Smooth muscle cell (in vitro differentiated cells): Measurements from ENCODE around the gene KAT6B. TPM values are rescaled to one million over a fixed set of nuclear protein-coding genes. Genes with fewer than 3 reads are reported as not detected.
"Not testable (repeated sequence)": the region's sequence is repeated elsewhere in the genome, so short reads cannot be mapped to it uniquely, and the experiment has no call there.

Source experiments
- DNase-seq: peaks from one replicate; lab custom pipeline; 2025; ENCODE audit not compliant: unreplicated experiment; lab: John Stamatoyannopoulos, UW
- H2AFZ ChIP-seq: fragments of 200-600 bp; sonication (generic); 2 replicates; pipeline ENCODE4 v1.6.0; 2016; ENCODE audit warnings: antibody characterized with exemption, low read depth, mild to moderate bottlenecking
- H3F3A ChIP-seq: fragments of 200-600 bp; sonication (generic); 2 replicates; pipeline ENCODE4 v1.6.0; 2017; ENCODE audit warnings: antibody characterized with exemption, low read depth
- H3K27ac ChIP-seq: fragments of 200-600 bp; sonication (generic); 2 replicates; pipeline ENCODE4 v1.5.1; 2016; ENCODE audit warnings: low read depth, mild to moderate bottlenecking
- H3K27me3 ChIP-seq: fragments of 200-600 bp; sonication (generic); 2 replicates; pipeline ENCODE4 v1.6.1; 2016; ENCODE audit warnings: low read depth, mild to moderate bottlenecking
- H3K36me3 ChIP-seq: fragments of 200-600 bp; sonication (generic); 2 replicates; pipeline ENCODE4 v1.5.1; 2016; ENCODE audit warnings: low read depth
- H3K4me1 ChIP-seq: fragments of 200-600 bp; sonication (generic); 2 replicates; pipeline ENCODE4 v1.5.1; 2016; ENCODE audit warnings: low read depth
- H3K4me2 ChIP-seq: fragments of 200-600 bp; sonication (generic); 2 replicates; pipeline ENCODE4 v1.6.0; 2016; ENCODE audit warnings: mild to moderate bottlenecking
- H3K4me3 ChIP-seq: fragments of 200-600 bp; sonication (generic); 2 replicates; pipeline ENCODE4 v1.5.1; 2016; ENCODE audit warnings: mild to moderate bottlenecking
- H3K79me2 ChIP-seq: fragments of 200-600 bp; sonication (generic); 2 replicates; pipeline ENCODE4 v1.6.0; 2016; ENCODE audit warnings: low read depth, mild to moderate bottlenecking
- H3K9ac ChIP-seq: fragments of 200-600 bp; sonication (generic); 2 replicates; pipeline ENCODE4 v1.6.0; 2016; ENCODE audit warnings: low read depth
- H3K9me3 ChIP-seq: fragments of 200-600 bp; sonication (generic); replicated peaks from 2 replicates; pipeline ENCODE4 v1.5.1; 2016; ENCODE audit warnings: low read depth
- H4K20me1 ChIP-seq: fragments of 200-600 bp; sonication (generic); 2 replicates; pipeline ENCODE4 v1.6.0; 2016; ENCODE audit warnings: low read depth
- WGBS: methylation state at CpG from one replicate; pipeline ENCODE4 v1.1.7; 2016; ENCODE audit warnings: low lambda C conversion rate; 5-methylcytosine and 5-hydroxymethylcytosine counted together
- polyA plus RNA-seq: library from polyadenylated mRNA; unstranded; fragments of >200 nt; fragmentation: Nextera tagmentation; extraction: Ambion mirVana; gene quantifications from 2 replicates; pipeline ENCODE4 v1.2.1, GENCODE V29; 2016
- total RNA-seq: library from RNA; depleted of rRNA; stranded (reverse); fragments of >200 nt; gene quantifications from 2 replicates; pipeline ENCODE4 v1.2.3, GENCODE V29; 2014
- TF ChIP-seq, protein P1 (sequence below): fragments of 200-600 bp; sonication (generic); IDR thresholded peaks from 2 replicates; pipeline ENCODE4 v1.5.1; 2017; ENCODE audit warnings: borderline replicate concordance, mild to moderate bottlenecking, antibody characterized with exemption; ENCODE audit not compliant: insufficient read depth, poor library complexity, severe bottlenecking

Gene KAT6B
- total and polyA plus RNA-seq, 2 experiments from 2014 or later: 9.0 to 19.8 TPM

DNA sequence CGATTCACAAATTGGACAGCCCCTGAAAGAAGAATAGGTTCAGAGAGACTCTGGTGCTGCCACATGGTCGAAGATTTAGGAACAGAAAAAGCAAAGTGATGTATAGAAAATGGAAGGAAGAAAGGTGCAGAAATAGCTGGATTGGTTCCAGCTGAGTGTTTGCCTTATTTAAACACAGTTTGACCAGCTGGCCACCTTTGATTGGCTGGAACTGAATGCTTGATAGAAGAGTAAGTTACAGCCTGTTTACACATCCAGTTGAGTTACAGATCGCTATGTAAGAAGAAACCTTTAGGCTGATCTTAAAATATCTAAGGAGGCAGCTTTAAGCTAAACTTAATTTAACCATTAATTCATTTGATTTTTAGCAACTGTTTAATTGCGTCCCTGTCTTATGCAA is 40.3 kb upstream of the KAT6B start:
- no peak overlapping the region for H3K27ac ChIP-seq
- H3K4me1 ChIP-seq: no peaks in the 10 kb centered on the region
- H3K36me3 ChIP-seq: no peaks in the 10 kb centered on the region
- H4K20me1 ChIP-seq: no peaks in the 10 kb centered on the region
- no peaks in the 10 kb centered on the region for H3K79me2 ChIP-seq
- TF ChIP-seq, protein P1, sequence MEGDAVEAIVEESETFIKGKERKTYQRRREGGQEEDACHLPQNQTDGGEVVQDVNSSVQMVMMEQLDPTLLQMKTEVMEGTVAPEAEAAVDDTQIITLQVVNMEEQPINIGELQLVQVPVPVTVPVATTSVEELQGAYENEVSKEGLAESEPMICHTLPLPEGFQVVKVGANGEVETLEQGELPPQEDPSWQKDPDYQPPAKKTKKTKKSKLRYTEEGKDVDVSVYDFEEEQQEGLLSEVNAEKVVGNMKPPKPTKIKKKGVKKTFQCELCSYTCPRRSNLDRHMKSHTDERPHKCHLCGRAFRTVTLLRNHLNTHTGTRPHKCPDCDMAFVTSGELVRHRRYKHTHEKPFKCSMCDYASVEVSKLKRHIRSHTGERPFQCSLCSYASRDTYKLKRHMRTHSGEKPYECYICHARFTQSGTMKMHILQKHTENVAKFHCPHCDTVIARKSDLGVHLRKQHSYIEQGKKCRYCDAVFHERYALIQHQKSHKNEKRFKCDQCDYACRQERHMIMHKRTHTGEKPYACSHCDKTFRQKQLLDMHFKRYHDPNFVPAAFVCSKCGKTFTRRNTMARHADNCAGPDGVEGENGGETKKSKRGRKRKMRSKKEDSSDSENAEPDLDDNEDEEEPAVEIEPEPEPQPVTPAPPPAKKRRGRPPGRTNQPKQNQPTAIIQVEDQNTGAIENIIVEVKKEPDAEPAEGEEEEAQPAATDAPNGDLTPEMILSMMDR: no peak
- no peaks in the 10 kb centered on the region for H3K27me3 ChIP-seq
- no peaks in the 10 kb centered on the region for H3F3A ChIP-seq
- H3K9ac ChIP-seq: no peak overlapping the region
- no peaks in the 10 kb centered on the region for H3K9me3 ChIP-seq
- 86% methylated on average over 4 of the region's 4 CpGs for WGBS
- DNase-seq: no peak
- no peak overlapping the region for H2AFZ ChIP-seq
- no peak overlapping the region for H3K4me2 ChIP-seq
- H3K4me3 ChIP-seq: no peak overlapping the region

DNA sequence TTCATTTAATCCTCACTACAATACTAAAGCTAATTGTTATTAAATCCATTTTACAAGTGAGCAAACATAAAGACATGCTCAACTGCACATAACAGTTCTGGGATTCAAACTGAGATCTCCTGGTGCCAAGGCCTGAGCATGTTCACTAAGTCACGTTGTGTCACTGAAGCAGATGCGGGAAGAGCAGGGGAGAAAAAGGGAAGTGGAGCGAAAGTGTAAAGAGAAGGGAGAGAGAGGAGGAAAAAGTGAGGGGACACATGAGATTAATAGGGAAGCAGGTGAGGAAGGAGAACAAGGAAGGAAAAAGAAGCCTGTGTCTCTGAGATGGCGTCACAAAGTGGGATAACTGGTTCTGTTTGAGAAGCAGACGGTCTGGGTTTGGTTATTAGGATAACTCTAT is 38.9 kb upstream of the KAT6B start:
- Histone ChIP-seq H3F3A (no peaks in the 10 kb centered on the region), H3K9ac (no peak overlapping the region), H3K27ac (no peak overlapping the region), H2AFZ (no peak overlapping the region), H3K4me3 (no peak overlapping the region), H3K4me1 (no peaks in the 10 kb centered on the region), H3K9me3 (no peaks in the 10 kb centered on the region), H3K79me2 (no peaks in the 10 kb centered on the region), H3K36me3 (no peaks in the 10 kb centered on the region), H4K20me1 (no peaks in the 10 kb centered on the region), H3K27me3 (no peaks in the 10 kb centered on the region), H3K4me2 (no peak overlapping the region)
- TF ChIP-seq, protein P1: no peak
- 94% methylated on average over 5 of the region's 5 CpGs for WGBS
- no peak for DNase-seq

DNA sequence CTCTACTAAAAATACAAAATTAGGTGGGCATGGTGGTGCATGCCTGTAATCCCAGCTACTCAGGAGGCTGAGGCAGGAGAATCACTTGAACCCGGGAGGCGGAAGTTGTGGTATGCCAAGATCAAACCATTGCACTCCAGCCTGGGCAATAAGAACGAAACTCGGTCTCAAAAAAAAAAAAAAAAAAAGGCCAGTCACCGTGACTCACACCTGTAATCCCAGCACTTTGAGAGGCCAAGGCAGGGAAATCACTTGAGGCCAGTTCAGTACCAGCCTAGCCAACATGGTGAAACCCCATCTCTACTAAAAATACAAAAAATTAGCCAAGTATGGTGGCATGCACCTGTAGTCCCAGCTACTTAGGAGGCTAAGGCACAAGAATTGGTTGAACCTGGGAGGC is 34.4 kb upstream of the KAT6B start:
- not testable (repeated sequence) for H3K9ac ChIP-seq, H3K9me3 ChIP-seq, H3K27me3 ChIP-seq, H3K36me3 ChIP-seq, H3K4me1 ChIP-seq, H3F3A ChIP-seq, DNase-seq, H3K79me2 ChIP-seq, H3K27ac ChIP-seq, H2AFZ ChIP-seq, H4K20me1 ChIP-seq, H3K4me3 ChIP-seq, H3K4me2 ChIP-seq
- WGBS: 91% methylated on average over 5 of the region's 5 CpGs

DNA sequence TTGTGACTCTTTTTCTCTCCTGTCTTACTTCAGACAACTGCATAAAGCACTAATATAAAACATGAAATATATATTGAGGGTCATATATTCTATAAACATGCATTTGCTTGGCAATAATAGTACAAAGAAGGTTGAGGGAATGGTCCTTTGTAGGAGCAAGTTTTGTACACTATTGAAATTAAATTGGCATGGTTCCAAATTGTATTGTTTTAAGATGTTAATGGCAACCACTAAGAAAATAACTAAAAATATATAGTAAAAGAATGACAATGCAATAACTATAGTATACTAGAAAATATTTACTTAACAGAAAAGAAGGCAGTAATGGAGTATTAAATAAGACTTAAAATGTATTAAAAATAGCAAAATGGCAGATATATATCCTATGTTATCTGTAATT is 33.7 kb upstream of the KAT6B start:
- Histone ChIP-seq H3K79me2 (no peaks in the 10 kb centered on the region), H3K4me2 (no peak overlapping the region), H3K36me3 (no peaks in the 10 kb centered on the region), H3K9me3 (no peaks in the 10 kb centered on the region), H3F3A (no peaks in the 10 kb centered on the region), H3K4me3 (no peak overlapping the region), H3K27me3 (no peaks in the 10 kb centered on the region), H2AFZ (no peak overlapping the region), H3K4me1 (no peaks in the 10 kb centered on the region), H4K20me1 (no peaks in the 10 kb centered on the region), H3K27ac (no peak overlapping the region), H3K9ac (no peak overlapping the region)
- DNase-seq: no peak
- TF ChIP-seq, protein P1: no peak

DNA sequence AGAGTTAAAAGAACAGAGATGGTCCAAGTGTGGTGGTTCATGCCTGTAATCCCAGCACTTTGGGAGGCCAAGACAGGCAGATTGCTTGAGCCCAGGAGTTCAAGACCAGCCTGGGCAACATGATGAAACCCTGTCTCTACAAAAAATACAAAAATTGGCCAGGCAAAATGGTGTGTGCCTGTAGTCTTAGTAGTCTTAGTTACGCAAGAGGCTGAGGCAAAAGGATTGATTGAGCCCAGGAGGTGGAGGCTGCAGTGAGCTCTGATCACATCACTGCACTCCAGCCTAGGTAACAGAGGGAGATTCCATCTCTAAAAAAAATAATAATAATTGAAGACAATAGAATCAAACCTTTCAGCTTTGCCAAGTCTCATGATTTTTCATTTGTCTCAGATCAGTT is 33.2 kb upstream of the KAT6B start:
- H3K4me3 ChIP-seq, H3K27ac ChIP-seq, DNase-seq, H2AFZ ChIP-seq, H3F3A ChIP-seq, H3K9me3 ChIP-seq, H3K27me3 ChIP-seq, H4K20me1 ChIP-seq, H3K4me1 ChIP-seq, H3K9ac ChIP-seq, H3K4me2 ChIP-seq, H3K36me3 ChIP-seq, H3K79me2 ChIP-seq: not testable (repeated sequence)
- 90% methylated on average over 1 of the region's 1 CpG for WGBS
